ENCODE data around the gene MMP20. TPM values are rescaled to one million over a fixed set of nuclear protein-coding genes. Genes with fewer than 3 reads are reported as not detected.

The MMP20 gene
- total and polyA plus RNA-seq, 2 experiments from 2014 or later = not detected

DNA sequence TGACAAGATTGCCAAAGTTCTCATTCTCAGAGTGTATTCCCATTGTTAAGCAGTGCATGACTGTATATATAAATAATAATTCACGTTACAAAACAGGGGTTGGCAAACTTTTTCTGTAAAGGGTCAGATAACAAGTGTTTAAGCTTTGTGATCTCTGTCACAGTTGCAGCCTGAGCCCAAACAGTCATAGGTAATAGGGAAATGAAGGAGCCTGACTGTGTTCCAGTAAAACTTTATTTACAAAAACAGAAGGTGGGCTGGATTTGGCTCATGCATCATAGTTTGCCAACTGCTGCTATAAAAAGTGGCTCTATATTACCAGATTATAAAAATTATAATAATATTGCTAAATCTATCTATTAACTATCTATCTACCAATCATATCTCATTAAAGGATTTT is 98.1 kb downstream of the MMP20 start:
- Histone ChIP-seq H3K27me3 (replicated peaks; ENCODE audit: insufficient read depth) (no peaks in the 10 kb centered on the region), H3K79me2 (ENCODE audit: insufficient read depth) (no peaks in the 10 kb centered on the region), H3K4me1 (ENCODE audit: insufficient read depth) (0 out of 2 replicates have a peak, but pooled peaks cover 5% of the 10 kb centered on the region), H3K4me2 (ENCODE audit: unreplicated experiment) (no peak overlapping the region), H3K36me3 (ENCODE audit: low read depth) (no peaks in the 10 kb centered on the region), H3K27ac (no peak overlapping the region), H3F3A (ENCODE audit: insufficient read depth) (0 out of 2 replicates have a peak, but pooled peaks cover 3% of the 10 kb centered on the region), H3K4me3 (no peak overlapping the region), H3K9ac (no peak overlapping the region), H4K20me1 (ENCODE audit: insufficient read depth) (no peaks in the 10 kb centered on the region), H3K9me3 (ENCODE audit: low read depth) (no peaks in the 10 kb centered on the region), H3K9me2 (ENCODE audit: insufficient read depth) (no peaks in the 10 kb centered on the region), H2AFZ (no peak overlapping the region)
- DNase-seq = no peak
- in situ Hi-C loops (cut with MboI) = no loop called here
- TF ChIP-seq EZH2 (IDR thresholded peaks at IDR 0.05; ENCODE audit: insufficient read depth, poor library complexity, severe bottlenecking) (no peak), EZH2phosphoT487 (IDR thresholded peaks at IDR 0.05; ENCODE audit: insufficient read depth, low read depth) (no peak)
- 89 to 97% methylated on average over 1 of the region's 1 CpG for WGBS, 2 experiments (ENCODE audit: low coverage in 1 of 2, low lambda C conversion rate in 2 of 2, missing lambda C conversion rate in 2 of 2)

Other genes with a start within 250 kb of the MMP20 start
- 93.1 and 106 TPM in 2 replicates for gene TMEM123, start 172.6 kb downstream of the MMP20 start, total RNA-seq (2014; rRNA removed; shearing (Covaris generic))
- gene TMEM123, start 172.6 kb downstream of the MMP20 start, polyA plus RNA-seq (2016; fragmentation: Nextera tagmentation; extraction: Ambion mirVana) = 113 and 122 TPM in 2 replicates
- gene MMP7, start 94.6 kb downstream of the MMP20 start, total RNA-seq (2014; rRNA removed; shearing (Covaris generic)) = not detected in 2 replicates
- gene MMP7, start 94.6 kb downstream of the MMP20 start, polyA plus RNA-seq (2016; fragmentation: Nextera tagmentation; extraction: Ambion mirVana) = not detected in 2 replicates
- not detected in 2 replicates for gene MMP27, start 80.4 kb upstream of the MMP20 start, total RNA-seq (2014; rRNA removed; shearing (Covaris generic))
- gene MMP27, start 80.4 kb upstream of the MMP20 start, polyA plus RNA-seq (2016; fragmentation: Nextera tagmentation; extraction: Ambion mirVana) = 0.09 TPM in 1 of 2 replicates, not detected in the other
- gene MMP8, start 99.6 kb upstream of the MMP20 start, total RNA-seq (2014; rRNA removed; shearing (Covaris generic)) = not detected in 2 replicates
- not detected in 2 replicates for gene MMP8, start 99.6 kb upstream of the MMP20 start, polyA plus RNA-seq (2016; fragmentation: Nextera tagmentation; extraction: Ambion mirVana)
- 0.97 and 2.3 TPM in 2 replicates for gene MMP10, start 155.3 kb upstream of the MMP20 start, total RNA-seq (2014; rRNA removed; shearing (Covaris generic))
- gene MMP10, start 155.3 kb upstream of the MMP20 start, polyA plus RNA-seq (2016; fragmentation: Nextera tagmentation; extraction: Ambion mirVana) = 1.0 and 1.1 TPM in 2 replicates
- 53.2 and 68.3 TPM in 2 replicates for gene MMP1, start 172.8 kb upstream of the MMP20 start, total RNA-seq (2014; rRNA removed; shearing (Covaris generic))
- gene MMP1, start 172.8 kb upstream of the MMP20 start, polyA plus RNA-seq (2016; fragmentation: Nextera tagmentation; extraction: Ambion mirVana) = 34.5 and 37.9 TPM in 2 replicates
- gene MMP3, start 218.3 kb upstream of the MMP20 start, total RNA-seq (2014; rRNA removed; shearing (Covaris generic)) = 16.1 and 19.1 TPM in 2 replicates
- 18.8 and 24.4 TPM in 2 replicates for gene MMP3, start 218.3 kb upstream of the MMP20 start, polyA plus RNA-seq (2016; fragmentation: Nextera tagmentation; extraction: Ambion mirVana)
- 0.51 and 0.76 TPM in 2 replicates for gene MMP12, start 249.7 kb upstream of the MMP20 start, total RNA-seq (2014; rRNA removed; shearing (Covaris generic))
- 0.19 and 0.41 TPM in 2 replicates for gene MMP12, start 249.7 kb upstream of the MMP20 start, polyA plus RNA-seq (2016; fragmentation: Nextera tagmentation; extraction: Ambion mirVana)